MM.1S (cell line): ENCODE results near the gene SLC13A4.
"Not testable (repeated sequence)": the region's sequence is repeated elsewhere in the genome, so short reads cannot be mapped to it uniquely, and the experiment has no call there.

Experiments
- CTCF ChIP-seq: fragments of 300-600 bp; sonication (generic); IDR thresholded peaks from 2 replicates; pipeline ENCODE4 v1.5.1; 2016; ENCODE audit warnings: antibody characterized with exemption, low read length, mixed read lengths
- EZH2 ChIP-seq: fragments of 300-600 bp; sonication (generic); optimal IDR thresholded peaks from 2 replicates; pipeline ENCODE3; 2017; ENCODE audit warnings: low read depth, mild to moderate bottlenecking, antibody characterized with exemption, low read length, mixed read lengths

GRCh38 chr7:135667626-135668025 is 60.4 kb downstream of the SLC13A4 start:
- TF ChIP-seq CTCF, EZH2: not testable (repeated sequence)
